H9 (cell line): ENCODE results near the gene TSPAN6. TPM values are rescaled to one million over a fixed set of nuclear protein-coding genes. Genes with fewer than 3 reads are reported as not detected.

Experiments
- DNase-seq: peaks from one replicate; pipeline ENCODE4 v3.0.0-alpha.2; 2017
- H2AFZ ChIP-seq: one replicate; pipeline ENCODE4 v1.6.1; 2013; ENCODE audit warnings: mild to moderate bottlenecking, low read length, control low read depth, moderate library complexity
- H2AK5ac ChIP-seq: 2 replicates; pipeline ENCODE4 v1.6.1; 2013; ENCODE audit warnings: low read length, control low read depth, mixed read lengths; ENCODE audit not compliant: insufficient read length
- H2BK120ac ChIP-seq: one replicate; pipeline ENCODE4 v1.6.1; 2013; ENCODE audit warnings: low read depth, mild to moderate bottlenecking, low read length, control low read depth, inconsistent platforms; ENCODE audit not compliant: poor library complexity, severe bottlenecking
- H2BK12ac ChIP-seq: 2 replicates; pipeline ENCODE4 v1.6.1; 2013; ENCODE audit warnings: low read length, control low read depth, mixed read lengths, low read depth; ENCODE audit not compliant: insufficient read length
- H2BK15ac ChIP-seq: 2 replicates; pipeline ENCODE4 v1.6.1; 2013; ENCODE audit warnings: low read depth, low read length, control low read depth
- H2BK20ac ChIP-seq: one replicate; pipeline ENCODE4 v1.6.1; 2013; ENCODE audit warnings: low read depth, mild to moderate bottlenecking, low read length, control low read depth, inconsistent platforms; ENCODE audit not compliant: poor library complexity, severe bottlenecking
- H2BK5ac ChIP-seq: 2 replicates; pipeline ENCODE4 v1.6.1; 2013; ENCODE audit warnings: low read length, control low read depth, mixed read lengths; ENCODE audit not compliant: insufficient read length
- H3K14ac ChIP-seq: 2 replicates; pipeline ENCODE4 v1.6.1; 2013; ENCODE audit warnings: low read length, control low read depth; ENCODE audit not compliant: insufficient read depth
- H3K18ac ChIP-seq: 2 replicates; pipeline ENCODE4 v1.6.1; 2013; ENCODE audit warnings: low read depth, mild to moderate bottlenecking, mixed read lengths, low read length, control low read depth; ENCODE audit not compliant: insufficient read length
- H3K23ac ChIP-seq: 2 replicates; pipeline ENCODE4 v1.6.1; 2013; ENCODE audit warnings: low read length, control low read depth, mixed read lengths, low read depth; ENCODE audit not compliant: insufficient read length
- H3K23me2 ChIP-seq: 2 replicates; pipeline ENCODE4 v1.6.1; 2013; ENCODE audit warnings: low read depth, mild to moderate bottlenecking, mixed read lengths, low read length, control low read depth; ENCODE audit not compliant: insufficient read length, poor library complexity, severe bottlenecking
- H3K27ac ChIP-seq: 2 replicates; pipeline ENCODE4 v1.5.1; 2013; ENCODE audit warnings: low read length, control low read depth, mixed read lengths, low read depth; ENCODE audit not compliant: insufficient read length
- H3K27me3 ChIP-seq: 2 replicates; pipeline ENCODE4 v1.6.1; 2013; ENCODE audit warnings: low read length, control low read depth, inconsistent platforms; ENCODE audit not compliant: insufficient read depth
- H3K4ac ChIP-seq: 2 replicates; pipeline ENCODE4 v1.6.1; 2013; ENCODE audit warnings: low read depth, mild to moderate bottlenecking, control low read depth, inconsistent platforms, low read length, moderate library complexity
- H3K4me1 ChIP-seq: 2 replicates; pipeline ENCODE4 v1.6.1; 2013; ENCODE audit warnings: low read length, control low read depth, inconsistent platforms; ENCODE audit not compliant: insufficient read depth
- H3K4me2 ChIP-seq: 2 replicates; pipeline ENCODE4 v1.6.1; 2013; ENCODE audit warnings: low read length, control low read depth, mixed read lengths; ENCODE audit not compliant: insufficient read length, insufficient read depth
- H3K56ac ChIP-seq: 2 replicates; pipeline ENCODE4 v1.6.1; 2013; ENCODE audit warnings: low read depth, mild to moderate bottlenecking, mixed read lengths, low read length, control low read depth; ENCODE audit not compliant: insufficient read length
- H3K79me1 ChIP-seq: 2 replicates; pipeline ENCODE4 v1.6.1; 2013; ENCODE audit warnings: low read depth, mild to moderate bottlenecking, moderate library complexity, low read length, control low read depth, inconsistent platforms; ENCODE audit not compliant: insufficient read depth, poor library complexity, severe bottlenecking
- H3K79me2 ChIP-seq: 2 replicates; pipeline ENCODE4 v1.6.1; 2013; ENCODE audit warnings: low read length, control low read depth, inconsistent platforms; ENCODE audit not compliant: insufficient read depth
- H3K9ac ChIP-seq: 2 replicates; pipeline ENCODE4 v1.6.1; 2013; ENCODE audit warnings: low read length, control low read depth, mixed read lengths; ENCODE audit not compliant: insufficient read length; ENCODE audit errors: extremely low read depth
- H3K9me3 ChIP-seq: one replicate; pipeline ENCODE4 v1.6.1; 2013; ENCODE audit warnings: low read depth, low read length, inconsistent platforms; ENCODE audit not compliant: control insufficient read depth
- H3T11ph ChIP-seq: one replicate; pipeline ENCODE4 v1.6.1; 2013; ENCODE audit warnings: mild to moderate bottlenecking, low read length, control low read depth, inconsistent platforms
- H4K20me1 ChIP-seq: one replicate; pipeline ENCODE4 v1.6.1; 2013; ENCODE audit not compliant: control insufficient read depth, insufficient read length, insufficient read depth
- H4K5ac ChIP-seq: 2 replicates; pipeline ENCODE4 v1.6.1; 2013; ENCODE audit warnings: low read depth, mild to moderate bottlenecking, mixed read lengths, low read length, control low read depth; ENCODE audit not compliant: insufficient read length
- H4K8ac ChIP-seq: replicated peaks from 2 replicates; pipeline ENCODE4 v1.6.1; 2013; ENCODE audit warnings: low read length, control low read depth, mixed read lengths, low read depth; ENCODE audit not compliant: insufficient read length
- H4K91ac ChIP-seq: 2 replicates; pipeline ENCODE4 v1.6.1; 2013; ENCODE audit warnings: low read depth, mild to moderate bottlenecking, moderate library complexity, mixed read lengths, low read length, control low read depth; ENCODE audit not compliant: insufficient read length
- H3K27ac Mint-ChIP-seq, 3 experiments: 2 replicates in 2 of 3; 3 replicates in 1 of 3; pipeline ENCODE4 v1.8.0; 2020 to 2021; ENCODE audit warnings: mixed read lengths in 3 of 3, mild to moderate bottlenecking in 1 of 3, moderate library complexity in 1 of 3
- H3K27me3 Mint-ChIP-seq: 2 replicates; pipeline ENCODE4 v1.8.0; 2021; ENCODE audit warnings: low read depth, mild to moderate bottlenecking, moderate library complexity, mixed read lengths
- H3K36me3 Mint-ChIP-seq, 3 experiments: 2 replicates in 2 of 3; 3 replicates in 1 of 3; pipeline ENCODE4 v1.8.0; 2020 to 2021; ENCODE audit warnings: low read depth in 3 of 3, mixed read lengths in 3 of 3; ENCODE audit not compliant: insufficient read depth in 1 of 3
- H3K4me1 Mint-ChIP-seq, 2 experiments: 2 replicates each; pipeline ENCODE4 v1.8.0; 2020; ENCODE audit warnings: mixed read lengths in 2 of 2
- H3K4me3 Mint-ChIP-seq, 2 experiments: 2 replicates in 1 of 2; 3 replicates in 1 of 2; pipeline ENCODE4 v1.8.0; 2020 to 2021; ENCODE audit warnings: mild to moderate bottlenecking in 2 of 2, mixed read lengths in 2 of 2, moderate library complexity in 1 of 2
- H3K9me3 Mint-ChIP-seq, 2 experiments: 2 replicates in 1 of 2; 3 replicates in 1 of 2; pipeline ENCODE4 v1.8.0; 2020; ENCODE audit warnings: mild to moderate bottlenecking in 2 of 2, mixed read lengths in 2 of 2, moderate library complexity in 1 of 2
- WGBS: extraction: QIAGEN DNeasy Blood & Tissue Kit; methylation state at CpG from one replicate; pipeline ENCODE4 v1.1.7; 2013; ENCODE audit warnings: missing lambda C conversion rate, low lambda C conversion rate, mixed read lengths; ENCODE audit not compliant: insufficient read length; ENCODE audit errors: extremely low coverage; 5-methylcytosine and 5-hydroxymethylcytosine counted together
- total RNA-seq: library from RNA; stranded (reverse); gene quantifications from 2 replicates; pipeline ENCODE4 v1.2.1, GENCODE V29; 2021
- TF ChIP-seq, protein P1 (sequence below): fragments of 200-600 bp; sonication (generic); conservative IDR thresholded peaks from 3 replicates; pipeline ENCODE4 v1.8.0; 2021; ENCODE audit warnings: antibody characterized with exemption, mild to moderate bottlenecking

TSPAN6 gene
- total RNA-seq, 1 experiment from 2014 or later: 61.3 TPM

GRCh38 chrX:100587861-100588260, 48.7 kb downstream of the TSPAN6 start:
- H3K27ac ChIP-seq: no peak overlapping the region
- TF ChIP-seq, protein P1, sequence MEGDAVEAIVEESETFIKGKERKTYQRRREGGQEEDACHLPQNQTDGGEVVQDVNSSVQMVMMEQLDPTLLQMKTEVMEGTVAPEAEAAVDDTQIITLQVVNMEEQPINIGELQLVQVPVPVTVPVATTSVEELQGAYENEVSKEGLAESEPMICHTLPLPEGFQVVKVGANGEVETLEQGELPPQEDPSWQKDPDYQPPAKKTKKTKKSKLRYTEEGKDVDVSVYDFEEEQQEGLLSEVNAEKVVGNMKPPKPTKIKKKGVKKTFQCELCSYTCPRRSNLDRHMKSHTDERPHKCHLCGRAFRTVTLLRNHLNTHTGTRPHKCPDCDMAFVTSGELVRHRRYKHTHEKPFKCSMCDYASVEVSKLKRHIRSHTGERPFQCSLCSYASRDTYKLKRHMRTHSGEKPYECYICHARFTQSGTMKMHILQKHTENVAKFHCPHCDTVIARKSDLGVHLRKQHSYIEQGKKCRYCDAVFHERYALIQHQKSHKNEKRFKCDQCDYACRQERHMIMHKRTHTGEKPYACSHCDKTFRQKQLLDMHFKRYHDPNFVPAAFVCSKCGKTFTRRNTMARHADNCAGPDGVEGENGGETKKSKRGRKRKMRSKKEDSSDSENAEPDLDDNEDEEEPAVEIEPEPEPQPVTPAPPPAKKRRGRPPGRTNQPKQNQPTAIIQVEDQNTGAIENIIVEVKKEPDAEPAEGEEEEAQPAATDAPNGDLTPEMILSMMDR: no peak
- H3K23me2 ChIP-seq: no peaks in the 10 kb centered on the region
- no peak overlapping the region for H3K18ac ChIP-seq
- H4K8ac ChIP-seq: no peak overlapping the region
- H2BK5ac ChIP-seq: no peak overlapping the region
- H3K4me2 ChIP-seq: no peak overlapping the region
- no peaks in the 10 kb centered on the region for H3K79me2 ChIP-seq
- H3T11ph ChIP-seq: no peak overlapping the region
- no peaks in the 10 kb centered on the region for H3K27me3 ChIP-seq
- H4K5ac ChIP-seq: no peak overlapping the region
- no peak overlapping the region for H3K9ac ChIP-seq
- no peak overlapping the region for H2AK5ac ChIP-seq
- peaks cover 8% of the 10 kb centered on the region; the same call in 1 of the 2 replicates for H3K4me1 ChIP-seq
- H3K36me3 Mint-ChIP-seq: no peaks in the 10 kb centered on the region
- no peaks in the 10 kb centered on the region for H4K20me1 ChIP-seq
- H2AFZ ChIP-seq: no peak overlapping the region
- H3K27me3 Mint-ChIP-seq: peaks cover 10% of the 10 kb centered on the region
- H2BK120ac ChIP-seq: no peak overlapping the region
- no peak overlapping the region for H3K27ac Mint-ChIP-seq
- no peak overlapping the region for H2BK20ac ChIP-seq
- H3K14ac ChIP-seq: no peak overlapping the region
- H3K9me3 ChIP-seq: no peaks in the 10 kb centered on the region
- H3K4ac ChIP-seq: no peak overlapping the region
- no peaks in the 10 kb centered on the region for H3K79me1 ChIP-seq
- no CpG with 5 or more reads among the region's 2 CpGs for WGBS
- no peak overlapping the region for H2BK12ac ChIP-seq
- H4K91ac ChIP-seq: no peak overlapping the region
- peaks cover 3 to 10% of the 10 kb centered on the region in 2 experiments for H3K4me1 Mint-ChIP-seq
- H3K56ac ChIP-seq: no peak overlapping the region
- H2BK15ac ChIP-seq: no peak overlapping the region
- H3K4me3 Mint-ChIP-seq: no peak overlapping the region
- DNase-seq: no peak
- peaks cover 0 to 51% of the 10 kb centered on the region in 2 experiments; a peak in 2 of 5 replicates for H3K9me3 Mint-ChIP-seq
- no peak overlapping the region for H3K23ac ChIP-seq
